Measurements from ENCODE around the gene PAQR4. TPM values are rescaled to one million over a fixed set of nuclear protein-coding genes. Genes with fewer than 3 reads are reported as not detected.

PAQR4 gene
- 6.2 and 13.3 TPM in 2 replicates for total RNA-seq

DNA sequence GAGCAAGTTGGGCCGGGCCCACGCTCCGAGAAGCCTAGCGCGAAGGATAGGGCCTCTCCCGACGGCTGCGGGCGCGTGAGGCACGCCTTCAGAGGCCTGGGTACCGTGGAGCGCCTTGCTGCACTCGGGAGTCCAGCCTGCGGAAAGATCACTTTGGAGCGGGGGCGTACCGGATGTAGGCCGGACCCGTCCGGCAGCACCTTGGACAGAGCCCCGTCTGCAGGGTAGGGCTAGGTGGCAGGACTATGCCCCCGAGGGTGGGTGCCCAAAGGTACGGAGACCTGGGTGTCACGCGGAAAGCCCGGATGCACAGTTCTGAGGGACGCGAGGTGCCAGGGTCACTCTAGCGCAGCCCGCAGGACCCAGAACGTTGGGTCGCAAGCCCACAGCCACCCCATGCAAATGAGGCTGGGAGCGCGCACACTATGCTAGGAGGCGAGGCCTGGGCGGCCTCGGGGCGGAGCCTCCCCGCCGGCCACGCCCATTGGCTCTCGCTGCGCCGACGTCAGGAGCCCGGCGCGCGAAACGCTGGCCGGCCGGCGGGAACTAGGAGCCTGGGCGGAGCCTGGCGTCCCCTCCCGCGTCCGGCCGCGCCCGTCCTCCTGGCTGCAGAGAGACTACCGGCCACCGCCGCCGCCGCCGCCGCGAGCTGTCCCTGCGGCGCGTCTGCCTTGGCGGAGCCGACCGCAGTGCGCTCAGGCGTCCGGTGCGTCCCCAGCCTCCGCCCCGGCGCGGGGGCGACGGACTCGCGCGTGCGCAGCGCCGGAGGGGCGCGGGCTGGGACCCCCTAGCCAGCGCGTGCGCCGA lies at the start of gene PAQR4:
Gene PAQR4 (plus strand): TSS at position 611 of the 807 bp plus-strand sequence. CDS start 327 bp downstream, outside the sequence.

DNA sequence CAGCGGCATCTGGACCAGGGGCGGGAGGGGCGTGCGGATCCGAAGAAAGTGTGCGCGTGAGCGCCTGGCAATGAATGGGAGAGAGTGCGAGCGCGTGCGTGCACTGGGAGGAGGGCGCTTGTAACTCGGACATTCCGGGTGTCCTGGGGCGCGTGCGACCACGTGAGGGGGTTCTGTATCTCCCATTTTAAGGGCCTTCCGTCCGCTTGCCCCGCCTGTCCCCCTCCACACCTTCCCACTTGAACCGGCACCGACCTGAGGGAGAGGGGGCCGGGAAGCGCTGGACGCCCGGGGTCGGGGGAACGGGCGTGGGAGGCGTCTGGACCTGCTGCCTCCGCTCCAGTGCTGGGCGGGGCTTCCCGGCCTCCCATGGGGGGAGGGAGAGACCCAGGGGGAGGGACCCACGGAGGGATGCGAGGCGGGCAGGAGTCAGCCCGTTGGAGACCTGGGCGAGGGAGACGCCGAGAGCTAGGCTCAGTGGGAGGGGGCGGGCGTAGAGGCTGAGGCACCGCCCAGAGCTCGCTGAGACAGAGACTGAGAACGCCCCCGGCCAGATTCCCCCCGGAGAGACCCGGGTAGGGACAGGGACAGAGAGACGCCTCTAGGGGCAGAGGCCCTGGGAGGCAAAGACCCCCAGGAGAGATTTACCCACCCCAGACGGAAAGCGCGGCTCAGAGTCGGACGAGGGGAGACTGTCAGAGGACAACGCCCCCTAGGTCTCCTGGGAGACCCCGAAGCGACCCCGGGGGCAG lies 5.2 kb upstream of the PAQR4 start, which contains the start of gene KREMEN2:
Gene KREMEN2 (plus strand): TSS at position 553 of the 752 bp plus-strand sequence. CDS start 246 bp downstream, outside the sequence.

DNA sequence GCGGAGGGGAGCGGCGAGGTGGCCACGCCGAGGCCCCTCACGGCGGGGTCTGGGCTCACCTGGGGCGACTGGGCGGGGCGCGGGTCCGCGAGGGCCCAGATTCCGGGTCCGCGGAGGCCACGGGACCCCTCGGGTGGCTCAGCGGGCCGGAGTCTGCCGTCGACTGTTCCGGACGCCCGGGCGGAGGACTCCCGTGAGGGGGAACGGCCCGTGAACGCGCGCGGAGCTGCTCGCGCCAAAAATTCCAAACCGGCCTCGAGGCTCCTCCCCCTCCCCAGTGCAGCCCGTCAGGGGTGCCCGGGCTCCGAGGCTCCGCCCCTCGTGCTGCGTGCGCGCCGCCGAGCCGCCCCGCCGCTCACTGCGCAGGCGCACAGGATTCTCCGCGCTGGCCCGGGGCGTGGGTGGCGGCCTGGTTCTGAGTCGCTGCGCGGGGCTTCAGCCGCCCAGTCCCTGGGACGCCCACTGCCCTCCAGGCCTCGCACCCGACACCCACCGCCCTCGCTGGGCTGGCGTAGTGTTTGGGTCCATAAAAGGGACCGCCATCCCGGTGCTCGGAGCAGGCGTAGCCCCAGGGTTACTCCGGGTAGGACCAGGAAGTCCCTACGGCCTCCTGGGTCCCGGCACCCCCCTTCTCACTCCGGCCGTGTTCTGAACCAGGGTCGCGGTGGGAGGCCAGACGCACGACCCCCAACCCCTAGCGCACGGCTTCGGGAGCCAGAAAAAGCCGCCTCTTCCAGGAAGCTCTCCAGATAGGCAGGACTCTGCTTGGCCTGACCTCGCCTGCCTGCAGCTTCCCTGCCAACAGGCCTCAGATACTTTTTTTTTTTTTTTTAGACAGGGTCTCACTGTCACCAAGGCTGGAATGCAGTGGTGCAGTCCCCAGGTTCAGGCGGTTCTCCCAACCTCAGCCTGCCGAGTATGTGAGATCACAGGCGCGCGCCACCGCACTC lies 11.4 kb downstream of the PAQR4 start, which contains the start of gene PKMYT1:
Gene PKMYT1 (minus strand): TSS at position 220 of the 950 bp plus-strand sequence. CDS start 789 bp downstream, outside the sequence.

DNA sequence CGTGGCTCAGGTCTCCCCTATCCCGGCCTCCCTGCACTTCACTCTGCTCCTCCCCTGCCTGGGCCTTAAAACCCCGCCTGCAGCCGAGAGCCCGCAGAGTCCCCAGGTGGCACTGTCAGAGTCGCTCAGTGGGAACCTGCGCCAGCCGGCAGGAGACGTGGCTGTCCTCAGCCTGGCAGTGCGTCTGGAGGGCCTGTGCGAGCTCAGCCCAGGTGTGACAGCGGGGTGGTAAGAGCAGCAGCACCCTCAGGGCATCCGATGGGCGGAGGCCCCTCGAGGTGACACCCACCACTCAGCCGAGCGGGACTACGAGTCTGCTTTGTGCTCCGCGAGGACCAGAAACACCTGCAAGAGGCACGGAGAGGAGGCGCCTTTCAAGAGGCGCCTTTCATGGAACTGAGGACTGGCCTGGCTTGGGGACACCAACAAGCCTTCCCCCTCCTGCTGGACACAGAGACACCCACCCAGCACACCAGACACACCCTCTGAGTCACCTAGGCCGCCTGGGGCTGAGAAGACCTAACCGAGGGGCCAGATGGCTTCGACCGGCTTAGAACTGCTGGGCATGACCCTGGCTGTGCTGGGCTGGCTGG lies 43.8 kb downstream of the PAQR4 start, which contains the start of gene CLDN9:
Gene CLDN9 (plus strand): TSS at position 96 of the 593 bp plus-strand sequence. CDS start 440 bp downstream, at position 536.

DNA sequence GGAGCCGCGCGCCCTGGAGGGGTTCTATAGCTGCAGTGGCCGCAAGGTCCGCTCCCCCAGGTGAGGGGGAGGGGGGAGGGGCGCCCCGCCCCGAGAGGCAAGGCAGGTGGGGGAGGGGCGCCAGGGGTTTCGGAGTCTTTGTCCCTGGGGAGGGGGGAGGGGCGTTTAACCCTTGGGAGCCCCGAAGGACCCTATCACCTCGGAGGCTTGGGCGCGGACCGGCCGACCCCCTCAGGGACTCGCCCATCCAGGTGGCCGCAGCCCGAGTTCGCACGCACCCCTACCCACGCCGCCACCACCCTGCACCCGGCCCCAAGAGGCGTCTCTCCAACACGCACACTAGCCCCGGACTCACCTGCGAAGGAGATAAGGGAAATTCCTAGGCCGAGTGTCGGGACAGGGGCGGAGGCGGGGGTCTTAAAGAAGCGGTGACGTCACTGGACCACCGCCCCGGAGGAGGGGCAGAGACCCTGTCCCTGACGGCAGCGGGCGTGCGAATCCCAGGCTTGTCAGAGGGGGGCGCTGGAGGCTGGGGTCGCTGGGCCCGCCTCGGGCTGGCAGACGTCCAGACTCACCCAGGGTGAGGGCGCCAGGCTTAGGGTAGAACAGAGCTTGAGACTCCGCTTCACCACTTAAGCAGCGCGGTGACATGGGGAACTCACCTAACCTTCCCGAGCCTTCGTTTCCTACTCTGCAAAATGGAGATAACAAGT lies 48.8 kb downstream of the PAQR4 start, which contains the start of gene CLDN6:
Gene CLDN6 (minus strand): TSS at position 390 of the 713 bp plus-strand sequence. CDS start 2,162 bp downstream, outside the sequence.

DNA sequence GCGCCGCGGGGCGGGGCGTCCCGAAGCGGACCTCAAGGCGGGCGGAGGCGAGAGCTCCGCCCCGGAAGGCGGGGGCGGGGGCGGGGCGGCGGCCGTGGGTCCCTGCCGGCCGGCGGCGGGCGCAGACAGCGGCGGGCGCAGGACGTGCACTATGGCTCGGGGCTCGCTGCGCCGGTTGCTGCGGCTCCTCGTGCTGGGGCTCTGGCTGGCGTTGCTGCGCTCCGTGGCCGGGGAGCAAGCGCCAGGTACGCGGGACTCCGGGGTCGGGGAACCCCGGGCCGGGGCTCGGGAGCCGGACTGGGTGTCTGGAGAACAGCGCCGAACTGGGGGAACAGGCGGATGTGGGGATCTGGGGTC lies 51.1 kb downstream of the PAQR4 start, which contains the start of gene TNFRSF12A:
Gene TNFRSF12A (plus strand): TSS at position 122 of the 357 bp plus-strand sequence. CDS start 30 bp downstream, at position 152.

Small RNAs within 50 kb of the gene (small RNA-seq; reads per million reads assigned to genes)
- gene LINC00514 = not detected

Other genes with a start within 250 kb of the PAQR4 start
- 0.37 and 0.78 TPM in 2 replicates for gene PRSS27, start 249.1 kb upstream of the PAQR4 start, total RNA-seq
- 64.3 and 77.4 TPM in 2 replicates for gene SRRM2, start 216.7 kb upstream of the PAQR4 start, total RNA-seq
- 188 and 355 TPM in 2 replicates for gene ELOB, start 192.1 kb upstream of the PAQR4 start, total RNA-seq
- not detected in 2 replicates for gene PRSS33, start 181.8 kb upstream of the PAQR4 start, total RNA-seq
- not detected in 2 replicates for gene PRSS41, start 170.9 kb upstream of the PAQR4 start, total RNA-seq
- gene PRSS21, start 152.1 kb upstream of the PAQR4 start, total RNA-seq = 0.59 and 0.73 TPM in 2 replicates
- 0.37 TPM in 1 of 2 replicates, not detected in the other for gene ZG16B, start 139.0 kb upstream of the PAQR4 start, total RNA-seq
- not detected in 2 replicates for gene PRSS22, start 111.2 kb upstream of the PAQR4 start, total RNA-seq
- gene FLYWCH2, start 86.1 kb upstream of the PAQR4 start, total RNA-seq = 39.9 and 52.9 TPM in 2 replicates
- gene FLYWCH1, start 57.4 kb upstream of the PAQR4 start, total RNA-seq = 23.1 and 27.6 TPM in 2 replicates
- not detected in 2 replicates for gene KREMEN2, start 5.1 kb upstream of the PAQR4 start, total RNA-seq
- gene PKMYT1, start 11.1 kb downstream of the PAQR4 start, total RNA-seq = 12.5 and 19.4 TPM in 2 replicates
- gene CLDN9, start 43.6 kb downstream of the PAQR4 start, total RNA-seq = not detected in 2 replicates
- not detected in 2 replicates for gene CLDN6, start 48.8 kb downstream of the PAQR4 start, total RNA-seq
- 85.6 and 172 TPM in 2 replicates for gene TNFRSF12A, start 51.0 kb downstream of the PAQR4 start, total RNA-seq
- 12.5 and 16.2 TPM in 2 replicates for gene HCFC1R1, start 54.6 kb downstream of the PAQR4 start, total RNA-seq
- gene THOC6, start 54.7 kb downstream of the PAQR4 start, total RNA-seq = 25.0 and 34.0 TPM in 2 replicates
- not detected in 2 replicates for gene BICDL2, start 67.6 kb downstream of the PAQR4 start, total RNA-seq
- gene MMP25, start 77.2 kb downstream of the PAQR4 start, total RNA-seq = under 0.01 and 0.20 TPM in 2 replicates
- 0.59 and 4.4 TPM in 2 replicates for gene IL32, start 96.3 kb downstream of the PAQR4 start, total RNA-seq
- not detected in 2 replicates for gene ZSCAN10, start 129.9 kb downstream of the PAQR4 start, total RNA-seq
- gene ZNF205, start 143.2 kb downstream of the PAQR4 start, total RNA-seq = 15.1 and 17.0 TPM in 2 replicates
- gene ZNF213, start 165.7 kb downstream of the PAQR4 start, total RNA-seq = 4.4 and 7.4 TPM in 2 replicates
- not detected in 2 replicates for gene OR1F1, start 218.9 kb downstream of the PAQR4 start, total RNA-seq